HG03558 (cell line): ENCODE measurements around the gene KLHL40.
"Not testable (repeated sequence)": the region's sequence is repeated elsewhere in the genome, so short reads cannot be mapped to it uniquely, and the experiment has no call there.

Source experiments
- ATAC-seq: cut with Tn5 transposase; IDR thresholded peaks from one replicate; pipeline ENCODE4 v1.9.1; 2021; ENCODE audit warnings: moderate number of reproducible peaks; ENCODE audit not compliant: unreplicated experiment; ENCODE audit errors: extremely low read depth

The KLHL40 gene

GRCh38 chr3:42712688-42713372 is 27.5 kb downstream of the KLHL40 start:
- no peak for ATAC-seq

- no peak for ATAC-seq
Observed at GRCh38 chr3:42713747-42714146, 28.4 kb downstream of the KLHL40 start.

GRCh38 chr3:42714171-42714852 is 29.0 kb downstream of the KLHL40 start:
- no peak for ATAC-seq

- no peak for ATAC-seq
Observed at GRCh38 chr3:42717306-42717705, 32.0 kb downstream of the KLHL40 start.

- no peak for ATAC-seq
Observed at GRCh38 chr3:42718338-42718737, 33.0 kb downstream of the KLHL40 start.

- ATAC-seq = no peak
Observed at GRCh38 chr3:42719002-42719401, 33.7 kb downstream of the KLHL40 start.

GRCh38 chr3:42720126-42720525 is 34.8 kb downstream of the KLHL40 start:
- ATAC-seq = no peak

GRCh38 chr3:42721690-42722089 is 36.4 kb downstream of the KLHL40 start:
- ATAC-seq = no peak

GRCh38 chr3:42722442-42722841 is 37.1 kb downstream of the KLHL40 start:
- not testable (repeated sequence) for ATAC-seq

GRCh38 chr3:42723219-42723618 is 37.9 kb downstream of the KLHL40 start:
- no peak for ATAC-seq

GRCh38 chr3:42725454-42725853 is 40.1 kb downstream of the KLHL40 start:
- ATAC-seq = no peak

- no peak for ATAC-seq
Observed at GRCh38 chr3:42728056-42728455, 42.7 kb downstream of the KLHL40 start.

- no peak for ATAC-seq
Observed at GRCh38 chr3:42728668-42729364, 43.5 kb downstream of the KLHL40 start.

- ATAC-seq = no peak
Observed at GRCh38 chr3:42729404-42730145, 44.2 kb downstream of the KLHL40 start.

- no peak for ATAC-seq
Observed at GRCh38 chr3:42730294-42730693, 45.0 kb downstream of the KLHL40 start.

- no peak for ATAC-seq
Observed at GRCh38 chr3:42730706-42731420, 45.5 kb downstream of the KLHL40 start.

- no peak for ATAC-seq
Observed at GRCh38 chr3:42731476-42732195, 46.3 kb downstream of the KLHL40 start.

GRCh38 chr3:42732196-42732828 is 47.0 kb downstream of the KLHL40 start:
- no peak for ATAC-seq
